ELF-1 (cell line): Measurements from ENCODE around the gene CFAP54.
A peak's percentile ranks its signal among the peaks of the same experiment; 100 is the strongest.

Experiments used
- DNase-seq: peaks from one replicate; pipeline ENCODE4 v3.0.0-alpha.2; 2016; ENCODE audit warnings: low read depth, low spot score

Gene CFAP54

DNA sequence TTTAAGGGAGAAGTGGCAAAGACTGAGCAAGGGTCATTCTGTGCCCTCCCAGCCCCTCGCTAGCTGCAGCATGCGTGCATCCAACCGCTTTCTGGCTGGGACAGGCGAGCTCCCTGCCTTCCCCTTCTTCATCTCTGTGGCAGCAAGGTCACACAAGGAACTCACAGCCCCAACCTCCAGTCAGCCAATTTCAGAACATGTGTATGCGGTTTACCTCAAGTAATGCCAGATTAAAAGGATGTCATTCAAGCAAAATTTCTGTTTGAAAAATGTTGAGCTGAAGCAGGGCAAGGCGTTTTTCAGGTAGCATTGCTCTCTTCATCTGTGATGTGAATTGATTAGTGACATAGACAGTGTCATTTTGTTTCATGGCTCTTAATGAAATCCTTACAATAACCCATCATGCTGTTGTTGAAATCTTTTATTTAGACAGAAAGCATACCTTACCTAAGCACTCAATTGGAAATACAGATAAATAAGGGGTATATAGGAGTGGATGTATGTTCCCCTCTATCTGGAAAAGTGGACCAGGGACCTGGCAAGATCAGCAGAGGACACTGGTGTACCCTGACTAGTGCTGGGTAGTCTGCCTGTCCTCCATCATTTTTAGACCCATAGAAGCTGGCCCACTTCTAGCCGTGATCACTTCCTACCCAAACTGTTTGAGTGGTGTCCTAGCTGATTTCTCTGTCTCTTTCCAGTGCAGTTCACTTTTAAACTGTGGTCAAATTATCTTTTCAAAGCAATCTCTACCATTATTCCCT lies 334.9 kb downstream of the CFAP54 start:
- DNase-seq = no peak

DNA sequence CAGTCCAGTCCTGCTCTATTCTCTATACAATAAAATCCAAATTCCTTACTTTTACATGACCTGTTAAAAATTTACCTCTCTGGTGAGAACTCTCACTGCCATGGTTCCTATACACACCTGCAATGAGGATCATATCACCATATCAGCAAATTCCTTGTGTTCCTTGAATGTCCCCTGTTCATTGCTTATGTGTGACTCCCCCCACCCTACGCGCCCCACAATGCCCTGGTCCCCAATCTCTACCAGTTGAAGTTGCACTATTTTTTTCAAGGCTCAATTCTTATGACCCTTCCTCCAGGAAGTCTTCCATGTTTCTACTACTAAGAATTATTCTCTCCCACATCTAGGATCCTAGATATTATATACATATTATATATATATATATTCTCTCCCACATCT lies 335.5 kb downstream of the CFAP54 start:
- no peak for DNase-seq

GRCh38 chr12:96828169-96828789 lies 338.9 kb downstream of the CFAP54 start:
- DNase-seq = peak; percentile 43

DNA sequence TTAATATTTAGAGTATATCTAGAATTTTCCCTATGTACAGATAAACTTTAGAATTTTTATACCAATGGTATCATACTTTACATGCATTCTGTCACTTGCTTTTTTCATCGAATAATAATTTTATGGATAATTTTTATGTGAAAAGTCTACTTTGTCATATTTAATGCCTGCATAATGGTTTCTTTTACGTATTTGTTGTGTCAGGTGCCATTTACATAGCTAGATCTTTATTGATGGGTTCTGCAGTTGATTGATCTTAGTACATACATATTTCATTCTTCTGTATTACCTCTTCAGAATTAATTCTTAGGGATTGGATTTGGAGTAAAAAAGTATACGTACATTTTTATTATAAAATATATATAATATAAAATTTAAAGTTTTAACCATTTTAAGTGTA lies 340.0 kb downstream of the CFAP54 start:
- DNase-seq = no peak

GRCh38 chr12:96831346-96831745 lies 342.0 kb downstream of the CFAP54 start:
- no peak for DNase-seq

- peak; percentile 29 for DNase-seq
Observed at GRCh38 chr12:96846293-96846692, 356.9 kb downstream of the CFAP54 start.

- DNase-seq = no peak
Observed at GRCh38 chr12:96850676-96851075, 361.3 kb downstream of the CFAP54 start.

GRCh38 chr12:96858162-96858561 lies 368.8 kb downstream of the CFAP54 start:
- DNase-seq = no peak

DNA sequence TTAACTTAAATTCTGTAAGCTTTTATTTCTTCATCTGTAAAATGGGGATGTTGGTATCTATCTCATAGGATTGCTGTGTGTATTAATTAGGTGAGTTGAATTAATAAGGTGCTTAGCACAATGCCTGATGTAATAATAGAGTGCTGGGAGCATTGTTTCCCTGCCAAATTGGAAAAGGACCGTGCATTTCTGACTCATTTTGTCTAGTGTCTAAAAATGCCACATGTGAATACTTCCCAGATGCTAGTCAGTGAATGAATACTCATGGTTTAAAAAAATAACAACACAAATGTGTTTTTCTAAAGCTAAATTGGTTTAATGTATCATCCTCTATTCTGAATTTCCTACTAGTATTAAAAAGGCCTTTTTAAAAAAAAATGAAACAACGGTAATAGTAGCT lies 372.3 kb downstream of the CFAP54 start:
- no peak for DNase-seq

DNA sequence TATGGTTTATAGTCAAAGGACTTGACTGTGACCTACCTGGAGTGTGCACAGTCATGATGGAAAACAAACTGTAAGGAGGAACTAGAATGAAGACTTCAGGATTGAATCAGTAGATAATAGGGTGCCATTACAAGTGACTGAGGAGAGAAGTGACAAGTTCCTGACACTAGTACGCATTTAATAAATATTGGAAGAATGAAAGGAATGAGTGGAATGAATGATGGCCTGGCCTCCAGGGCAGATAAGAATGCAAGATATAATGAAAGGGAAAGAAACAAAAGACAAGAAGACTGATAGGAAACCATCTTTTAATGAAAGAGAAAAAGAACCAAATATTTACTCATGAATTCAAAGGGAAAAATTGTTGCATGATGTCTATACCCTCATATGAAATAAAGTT lies 372.9 kb downstream of the CFAP54 start:
- no peak for DNase-seq

GRCh38 chr12:96864335-96864734 lies 375.0 kb downstream of the CFAP54 start:
- DNase-seq = no peak

DNA sequence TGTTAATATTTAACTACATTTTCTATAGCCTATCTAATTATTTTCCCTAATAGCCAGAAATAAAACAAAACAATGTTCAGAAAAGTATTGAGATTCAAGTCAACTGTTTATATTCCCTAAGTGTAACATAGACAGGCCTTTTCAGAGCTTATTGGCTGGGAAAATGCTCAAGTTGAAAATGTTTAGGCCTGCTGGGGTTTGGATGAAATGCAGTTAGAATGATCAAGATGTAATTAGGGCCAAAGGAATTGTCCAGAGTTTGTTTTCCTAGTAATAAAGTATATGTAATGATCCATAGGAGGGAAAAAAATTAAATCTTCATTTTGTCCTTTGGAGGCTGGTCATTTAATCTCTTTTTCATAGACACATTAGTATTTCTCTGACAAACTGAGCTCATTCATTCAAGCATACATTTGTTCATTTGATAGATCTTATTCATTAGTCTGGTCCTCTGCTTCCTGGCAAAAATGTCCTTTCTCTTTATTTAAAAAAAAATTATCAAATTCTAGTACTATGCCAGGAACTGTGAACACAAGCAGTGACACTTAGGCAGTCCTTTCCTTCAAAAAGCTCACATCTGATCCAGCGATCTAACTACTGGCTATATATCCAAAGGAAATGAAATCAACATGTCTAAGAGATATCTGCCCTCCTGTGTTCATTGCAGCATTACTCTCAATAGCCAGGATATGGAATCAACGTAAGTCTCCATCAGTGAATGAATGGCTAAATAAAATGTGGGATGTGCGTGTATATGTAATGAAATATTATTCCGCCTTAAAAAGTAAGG lies 377.6 kb downstream of the CFAP54 start:
- DNase-seq = no peak

- no peak for DNase-seq
Observed at GRCh38 chr12:96870946-96871345, 381.6 kb downstream of the CFAP54 start.

- no peak for DNase-seq
Observed at GRCh38 chr12:96872961-96873360, 383.6 kb downstream of the CFAP54 start.

GRCh38 chr12:96874211-96874610 lies 384.8 kb downstream of the CFAP54 start:
- no peak for DNase-seq

GRCh38 chr12:96876966-96877365 lies 387.6 kb downstream of the CFAP54 start:
- DNase-seq = no peak

- no peak for DNase-seq
Observed at GRCh38 chr12:96878704-96879103, 389.3 kb downstream of the CFAP54 start.

GRCh38 chr12:96879301-96879700 lies 389.9 kb downstream of the CFAP54 start:
- DNase-seq = no peak

- no peak for DNase-seq
Observed at GRCh38 chr12:96880220-96880619, 390.8 kb downstream of the CFAP54 start.

GRCh38 chr12:96881608-96882007 lies 392.2 kb downstream of the CFAP54 start:
- no peak for DNase-seq

GRCh38 chr12:96882862-96883261 lies 393.5 kb downstream of the CFAP54 start:
- DNase-seq = no peak

DNA sequence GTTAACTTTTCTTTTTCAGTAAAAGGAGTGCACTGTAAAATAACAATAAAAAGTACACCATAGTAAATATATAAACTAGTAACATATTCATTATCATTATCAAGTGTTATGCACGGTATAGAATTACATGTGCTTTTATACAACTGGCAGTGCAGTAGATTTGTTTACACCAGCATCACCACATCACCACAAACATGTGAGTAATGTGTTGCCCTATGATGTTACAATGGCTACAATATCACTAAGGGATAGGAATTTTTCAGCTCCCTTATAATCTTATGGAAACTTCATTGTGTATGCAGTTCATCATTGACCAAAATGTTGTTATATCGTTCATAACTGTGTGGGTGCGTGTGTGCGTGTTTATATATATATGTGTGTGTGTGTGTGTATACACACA lies 394.2 kb downstream of the CFAP54 start:
- DNase-seq = no peak
